Measurements from ENCODE around the gene TMEM203. TPM values are rescaled to one million over a fixed set of nuclear protein-coding genes. Genes with fewer than 3 reads are reported as not detected.

TMEM203 gene, protein sequence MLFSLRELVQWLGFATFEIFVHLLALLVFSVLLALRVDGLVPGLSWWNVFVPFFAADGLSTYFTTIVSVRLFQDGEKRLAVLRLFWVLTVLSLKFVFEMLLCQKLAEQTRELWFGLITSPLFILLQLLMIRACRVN
- 10 to 100 TPM; 25.0 to 43.9 TPM for total RNA-seq

DNA sequence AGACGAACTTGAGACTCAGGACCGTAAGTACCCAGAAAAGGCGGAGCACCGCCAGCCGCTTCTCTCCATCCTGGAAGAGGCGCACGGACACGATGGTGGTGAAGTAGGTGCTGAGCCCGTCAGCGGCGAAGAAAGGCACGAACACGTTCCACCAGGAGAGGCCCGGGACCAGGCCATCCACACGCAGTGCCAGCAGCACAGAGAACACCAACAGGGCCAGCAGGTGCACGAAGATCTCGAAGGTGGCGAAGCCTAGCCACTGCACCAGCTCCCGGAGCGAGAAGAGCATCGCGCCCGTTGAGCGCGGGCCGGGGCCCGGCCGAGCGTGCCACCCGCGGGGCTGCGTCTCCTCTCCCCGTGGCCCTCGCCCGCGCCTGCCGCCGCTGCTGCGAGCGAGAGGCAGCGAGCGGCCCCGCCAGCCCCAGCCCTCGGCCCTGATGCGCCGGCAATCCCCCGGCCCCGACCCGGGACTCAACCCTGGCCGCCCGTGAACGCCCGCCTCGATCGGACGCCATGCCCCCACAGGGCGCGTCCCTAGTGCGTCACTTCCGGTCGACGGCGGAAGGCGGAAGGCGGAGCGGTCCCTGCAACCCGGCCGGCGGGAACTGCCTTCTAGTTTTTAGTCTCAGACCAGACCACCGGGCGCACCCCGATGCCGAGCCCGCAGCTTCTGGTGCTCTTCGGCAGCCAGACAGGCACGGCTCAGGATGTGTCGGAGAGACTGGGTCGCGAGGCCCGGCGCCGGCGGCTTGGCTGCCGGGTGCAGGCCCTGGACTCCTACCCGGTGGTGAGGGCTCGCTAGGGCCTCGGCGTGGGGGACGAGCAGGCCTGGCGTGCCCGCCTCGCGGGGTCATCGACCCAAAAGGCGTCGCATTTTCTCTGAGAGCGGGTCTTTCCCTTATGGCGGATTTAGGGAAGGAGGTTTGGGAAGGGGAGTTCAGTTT is at the start of gene TMEM203, which contains the start of gene NDOR1:
TSS of gene TMEM203 (minus strand) at position 523 of the 944 bp plus-strand sequence. CDS start at position 289, 234 bp downstream.
TSS of gene NDOR1 (plus strand) at position 575 of the 944 bp plus-strand sequence. CDS start at position 653, 78 bp downstream.
- H3K4me3 Mint-ChIP-seq = peak within 1 kb of the TSS; percentile 95
- no peaks in the 10 kb centered on the region for H3K27me3 Mint-ChIP-seq
- H3K4me1 Mint-ChIP-seq (ENCODE audit: low read depth in 2 of 2) = peaks cover 38 to 41% of the 10 kb centered on the region in 2 donors
- H3K27ac Mint-ChIP-seq = peak within 1 kb of the TSS; percentile 90 to 93
- ATAC-seq (peak; percentile 67 to 72), DNase-seq (ENCODE audit: low spot score) (peak; percentile 95)
- H3K9me3 Mint-ChIP-seq = no peaks in the 10 kb centered on the region
- H3K36me3 Mint-ChIP-seq = peaks cover 14% of the 10 kb centered on the region

DNA sequence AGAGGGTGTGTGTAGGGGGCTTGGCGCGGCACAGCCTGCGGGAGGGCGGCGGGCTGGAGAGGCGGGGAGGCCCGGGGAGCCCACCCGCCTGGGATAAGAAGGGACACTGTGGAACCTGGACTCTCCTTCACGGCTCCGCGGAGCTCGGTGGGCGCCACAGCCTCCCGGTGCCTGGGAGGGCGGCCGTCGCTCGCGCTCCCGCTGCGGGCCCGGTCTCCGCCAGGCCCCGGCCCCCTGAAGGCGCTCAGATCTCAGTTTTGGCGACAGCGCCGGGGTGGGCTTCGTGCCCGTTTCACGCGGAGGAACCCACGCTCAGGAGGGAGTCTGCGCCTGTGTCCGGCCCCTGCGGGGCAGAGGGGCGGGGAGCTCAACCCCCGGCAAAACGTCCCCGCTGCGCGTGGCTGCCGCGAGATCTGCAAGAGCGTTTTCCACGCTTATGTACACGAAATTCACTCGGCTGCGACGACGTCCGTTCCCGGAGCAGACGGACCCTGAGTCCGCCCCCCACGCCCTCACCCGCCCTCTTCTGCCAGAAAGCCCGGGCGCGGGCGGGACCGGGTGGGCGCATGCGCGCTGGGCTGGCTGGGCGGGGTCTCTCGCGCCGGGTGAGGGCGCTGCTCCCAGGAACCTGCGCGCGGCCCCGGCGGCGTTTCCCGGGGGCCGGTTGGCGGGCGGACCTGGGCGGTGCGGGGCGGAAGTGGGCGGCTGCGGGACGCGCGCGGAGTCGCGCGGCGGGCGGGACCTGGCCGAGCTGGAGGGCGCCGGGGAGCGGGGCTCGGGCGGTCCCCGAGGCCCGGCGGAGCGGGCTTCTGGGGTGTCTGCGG is 49.4 kb upstream of the TMEM203 start, which contains the start of gene NELFB:
TSS of gene NELFB (plus strand) at position 704 of the 824 bp plus-strand sequence.
- peak within 1 kb of the TSS; percentile 83 for H3K4me3 Mint-ChIP-seq
- DNase-seq (ENCODE audit: low spot score) (peak; percentile 98), ATAC-seq (peak; percentile 91 to 97)
- H3K4me1 Mint-ChIP-seq (ENCODE audit: low read depth in 2 of 2) = peaks cover 5 to 10% of the 10 kb centered on the region in 2 donors
- no peaks in the 10 kb centered on the region for H3K27me3 Mint-ChIP-seq
- H3K9me3 Mint-ChIP-seq = no peaks in the 10 kb centered on the region
- H3K36me3 Mint-ChIP-seq = no peaks in the 10 kb centered on the region
- H3K27ac Mint-ChIP-seq = peak within 1 kb of the TSS; percentile 44 to 78

DNA sequence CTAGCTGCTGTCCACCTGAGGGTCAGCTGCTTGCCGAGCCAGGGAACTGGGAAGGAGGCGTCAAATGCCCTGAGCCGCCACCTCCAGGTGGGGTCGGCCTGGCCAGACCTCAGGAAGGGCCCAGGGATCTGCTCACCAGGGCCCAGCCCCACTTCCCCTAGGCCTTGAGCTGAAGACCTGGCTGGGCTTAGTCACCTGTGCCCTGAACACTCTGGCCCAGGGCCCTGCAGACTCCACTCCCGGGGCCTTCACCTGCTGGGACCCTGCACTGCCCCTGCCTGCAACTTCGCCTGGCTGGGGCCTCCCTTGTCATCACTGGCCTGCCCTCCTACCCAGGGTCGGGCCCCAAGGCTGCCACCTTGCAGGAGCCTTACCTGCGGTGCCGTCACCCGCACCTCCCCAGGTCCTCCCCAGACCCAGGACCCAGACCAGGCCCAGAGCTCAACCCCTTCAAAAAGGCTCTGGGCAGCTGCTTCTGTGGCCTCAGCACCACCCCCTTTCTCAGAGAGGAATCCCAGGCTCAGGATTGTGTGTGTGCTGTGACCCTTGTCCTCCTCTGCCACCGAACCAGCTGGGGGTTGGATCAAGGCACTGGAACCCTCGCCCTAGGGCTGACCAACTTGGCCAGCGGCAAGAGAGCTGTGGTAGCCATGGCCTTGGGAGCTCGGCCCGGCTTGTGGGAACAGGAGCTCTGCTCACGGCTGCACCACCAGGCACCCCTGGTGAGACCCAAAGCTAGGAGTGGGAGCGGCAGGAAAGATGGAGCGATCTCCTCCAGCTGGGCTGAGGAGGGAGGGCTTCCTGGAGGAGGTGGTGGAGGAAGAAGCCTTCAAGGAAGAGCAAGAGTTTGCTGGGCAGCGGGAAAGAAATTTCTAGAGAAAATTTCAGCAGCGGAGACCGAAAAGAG is 48.5 kb upstream of the TMEM203 start:
- peak overlapping the region; percentile 83 for H3K4me3 Mint-ChIP-seq
- ATAC-seq = no peak

DNA sequence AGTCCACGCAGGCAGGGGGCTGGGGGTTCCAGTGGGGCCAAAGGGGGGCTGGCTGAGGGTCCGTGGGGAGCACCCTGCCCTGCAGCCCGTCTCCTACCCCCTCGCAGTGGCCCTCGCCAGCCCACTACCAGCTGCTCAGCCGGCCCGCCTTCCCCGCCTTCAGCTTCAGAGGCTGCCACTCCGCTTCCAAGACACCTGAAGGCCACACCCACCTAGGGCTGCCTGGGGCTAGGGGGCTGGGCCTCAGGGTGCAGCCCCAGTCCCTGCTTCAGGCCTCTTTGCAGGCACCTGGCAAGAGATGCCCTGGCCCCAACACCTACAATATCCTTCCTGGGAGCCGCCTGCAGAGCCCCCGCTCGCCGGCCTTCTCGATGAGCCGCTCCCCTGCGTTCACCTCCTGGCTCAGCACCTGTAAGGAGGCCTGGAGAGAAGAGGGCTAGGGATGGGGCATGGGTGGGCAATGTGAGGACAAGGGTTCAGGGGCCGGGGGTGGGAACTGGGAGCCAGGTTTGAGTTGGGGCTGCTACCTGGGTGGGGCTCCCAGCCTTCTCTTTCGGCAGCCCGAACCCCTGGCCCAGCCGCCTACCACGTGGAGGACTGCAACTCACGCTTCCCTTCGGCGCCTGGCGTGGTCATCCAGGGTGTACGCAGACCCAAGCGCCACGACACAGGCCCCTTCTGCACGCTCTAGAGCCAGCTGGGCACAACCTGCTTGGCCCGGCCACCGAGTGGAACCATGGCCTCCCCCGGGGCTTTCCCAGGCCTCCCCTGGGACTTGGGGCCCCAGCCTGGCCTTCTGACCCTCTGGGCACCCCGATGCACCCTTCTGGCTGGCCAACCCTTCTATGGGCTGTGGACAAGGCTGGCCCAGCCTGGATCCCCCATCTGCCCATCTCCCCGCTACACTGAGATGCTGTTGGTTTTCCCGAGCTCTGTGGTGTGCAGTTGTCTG is 47.4 kb upstream of the TMEM203 start:
- no peak overlapping the region for H3K4me3 Mint-ChIP-seq
- no peak for DNase-seq (ENCODE audit: low spot score)
- ATAC-seq = no peak
- no peaks in the 10 kb centered on the region for H3K9me3 Mint-ChIP-seq
- H3K36me3 Mint-ChIP-seq = no peaks in the 10 kb centered on the region
- no peak overlapping the region for H3K27ac Mint-ChIP-seq
- no peaks in the 10 kb centered on the region for H3K27me3 Mint-ChIP-seq
- H3K4me1 Mint-ChIP-seq (ENCODE audit: low read depth in 2 of 2) = peaks cover 5 to 10% of the 10 kb centered on the region in 2 donors

More for the DNA sequence above, 48.5 kb upstream of the TMEM203 start:
- DNase-seq (ENCODE audit: low spot score) = no peak
- Mint-ChIP-seq H3K36me3 (no peaks in the 10 kb centered on the region), H3K27ac (peak overlapping the region; percentile 44 to 78), H3K9me3 (no peaks in the 10 kb centered on the region), H3K4me1 (ENCODE audit: low read depth in 2 of 2) (peaks cover 5 to 10% of the 10 kb centered on the region in 2 donors), H3K27me3 (no peaks in the 10 kb centered on the region)

DNA sequence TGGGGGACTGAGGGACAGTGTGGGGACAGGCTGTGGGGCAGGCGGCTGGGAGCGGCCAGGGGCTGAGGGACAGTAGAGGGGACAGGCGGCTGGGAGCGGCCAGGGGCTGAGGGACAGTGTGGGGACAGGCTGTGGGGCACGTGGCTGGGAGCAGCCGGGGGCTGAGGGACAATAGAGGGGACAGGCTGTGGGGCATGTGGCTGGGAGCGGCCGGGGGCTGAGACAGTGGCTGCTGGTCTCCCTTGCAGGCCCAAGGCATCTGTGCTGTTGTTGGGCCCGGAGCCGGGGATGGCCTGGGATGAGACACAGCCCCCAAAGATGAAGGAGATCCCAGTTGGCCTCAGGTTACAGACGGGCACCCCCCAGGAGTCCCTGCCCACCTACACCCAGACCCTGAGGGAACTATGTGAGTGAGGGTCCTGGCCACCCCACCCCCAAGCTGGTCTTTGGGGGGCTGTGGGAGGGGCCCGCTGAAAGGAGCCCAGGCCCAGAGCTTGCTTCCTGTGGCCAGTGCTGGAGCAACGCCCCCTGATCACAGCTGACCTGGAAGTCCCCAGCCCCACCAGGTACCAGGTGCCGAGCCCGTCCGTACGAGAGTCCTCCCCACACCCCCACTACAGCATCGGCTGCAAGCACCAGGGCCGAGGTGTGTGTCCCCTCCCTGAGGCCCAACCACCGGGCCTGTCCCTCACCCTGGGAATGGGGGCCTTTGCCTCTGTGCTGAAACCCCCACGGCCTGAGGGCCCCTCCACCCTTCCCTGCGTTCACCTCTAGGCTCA is 46.2 kb upstream of the TMEM203 start:
- ATAC-seq (no peak), DNase-seq (ENCODE audit: low spot score) (no peak)
- Mint-ChIP-seq H3K36me3 (no peaks in the 10 kb centered on the region), H3K27ac (no peak overlapping the region), H3K27me3 (no peaks in the 10 kb centered on the region), H3K4me3 (no peak overlapping the region), H3K4me1 (ENCODE audit: low read depth in 2 of 2) (peaks cover 5 to 10% of the 10 kb centered on the region in 2 donors), H3K9me3 (no peaks in the 10 kb centered on the region)

DNA sequence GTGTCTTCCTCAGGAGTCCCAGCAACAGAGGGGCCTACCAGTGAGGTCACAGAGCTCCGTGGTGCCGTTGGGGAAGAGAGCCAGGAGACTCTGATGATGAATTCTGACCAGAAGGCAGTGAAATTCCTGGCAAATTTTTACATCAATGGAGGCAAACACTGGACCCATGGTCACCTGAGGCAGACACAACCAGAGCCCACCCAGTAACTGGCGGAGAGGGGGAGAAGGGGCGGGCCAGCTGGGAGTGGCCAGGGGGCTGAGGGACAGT is 45.7 kb upstream of the TMEM203 start, which contains the start of gene STPG3:
TSS of gene STPG3 (plus strand) at position 93 of the 268 bp plus-strand sequence. CDS start at position 94, 1 bp downstream.
- Mint-ChIP-seq H3K9me3 (no peaks in the 10 kb centered on the region), H3K36me3 (no peaks in the 10 kb centered on the region), H3K4me3 (no peak within 1 kb of the TSS), H3K4me1 (ENCODE audit: low read depth in 2 of 2) (peaks cover 5% of the 10 kb centered on the region in 2 donors), H3K27me3 (no peaks in the 10 kb centered on the region), H3K27ac (no peak within 1 kb of the TSS)
- DNase-seq (ENCODE audit: low spot score) (no peak), ATAC-seq (no peak)

DNA sequence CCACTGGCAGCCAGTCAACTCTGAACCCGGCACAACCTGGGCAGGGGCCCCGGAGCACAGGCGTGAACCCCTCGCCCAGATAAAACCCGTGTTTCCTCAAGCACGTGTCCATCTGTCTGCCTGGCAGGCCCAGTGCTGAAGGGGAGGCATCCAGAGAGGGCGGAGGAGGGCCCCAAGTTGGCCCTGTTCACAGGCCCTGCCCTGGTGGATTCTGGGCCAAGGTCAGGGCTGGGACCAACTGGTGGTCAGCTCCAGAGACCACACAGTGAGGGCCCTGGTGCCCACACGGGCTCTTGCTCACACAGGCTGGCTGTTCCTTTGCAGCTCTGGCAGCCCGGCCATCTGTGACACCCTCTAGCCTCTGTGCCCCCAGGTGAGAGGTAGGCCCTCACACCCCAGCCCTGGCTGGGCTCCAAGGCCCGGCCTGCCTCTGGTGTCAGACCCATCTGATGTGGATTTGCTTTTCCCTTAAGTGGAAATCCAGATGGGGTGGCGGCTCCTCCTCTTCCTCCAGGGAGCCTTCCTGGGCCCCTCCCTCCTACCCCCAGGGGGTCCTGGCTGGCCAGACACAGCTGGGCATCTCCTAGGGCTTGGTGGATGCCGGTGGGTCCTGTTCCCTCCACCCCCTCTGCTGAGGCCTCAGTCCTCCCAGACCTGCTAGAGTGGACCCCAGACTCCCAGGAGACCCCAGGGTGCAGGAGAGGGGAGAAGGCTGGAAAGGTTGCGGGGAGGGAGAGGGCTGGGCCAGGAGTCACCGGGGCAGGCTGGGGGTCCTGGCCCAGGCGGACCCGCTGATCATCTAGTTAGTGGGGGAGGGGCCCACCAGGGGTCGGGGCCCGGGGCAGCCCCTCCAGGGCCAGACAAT is 45.1 kb upstream of the TMEM203 start:
- Mint-ChIP-seq H3K4me3 (no peak overlapping the region), H3K9me3 (no peaks in the 10 kb centered on the region), H3K27ac (no peak overlapping the region), H3K36me3 (no peaks in the 10 kb centered on the region), H3K27me3 (no peaks in the 10 kb centered on the region), H3K4me1 (ENCODE audit: low read depth in 2 of 2) (peaks cover 4 to 5% of the 10 kb centered on the region in 2 donors)
- ATAC-seq (no peak), DNase-seq (ENCODE audit: low spot score) (no peak)

DNA sequence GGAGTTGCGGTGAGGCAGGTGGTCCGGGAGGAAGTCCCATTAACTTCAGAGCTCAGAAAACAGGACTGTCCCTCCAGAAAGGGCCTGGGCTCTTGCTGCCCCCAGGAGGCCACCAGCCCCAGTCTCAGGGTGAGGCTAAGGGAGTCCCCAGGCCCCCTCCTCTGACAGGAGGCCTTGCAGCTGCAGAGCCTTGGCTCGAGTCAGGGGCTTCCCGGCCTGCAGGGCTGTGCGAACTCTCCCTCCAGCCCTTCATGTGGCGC is 42.4 kb upstream of the TMEM203 start:
- Mint-ChIP-seq H3K4me3 (no peak overlapping the region), H3K27me3 (no peaks in the 10 kb centered on the region), H3K9me3 (no peaks in the 10 kb centered on the region), H3K27ac (no peak overlapping the region), H3K36me3 (no peaks in the 10 kb centered on the region), H3K4me1 (ENCODE audit: low read depth in 2 of 2) (peaks cover 5 to 6% of the 10 kb centered on the region in 2 donors)
- ATAC-seq = no peak
- DNase-seq (ENCODE audit: low spot score) = no peak

DNA sequence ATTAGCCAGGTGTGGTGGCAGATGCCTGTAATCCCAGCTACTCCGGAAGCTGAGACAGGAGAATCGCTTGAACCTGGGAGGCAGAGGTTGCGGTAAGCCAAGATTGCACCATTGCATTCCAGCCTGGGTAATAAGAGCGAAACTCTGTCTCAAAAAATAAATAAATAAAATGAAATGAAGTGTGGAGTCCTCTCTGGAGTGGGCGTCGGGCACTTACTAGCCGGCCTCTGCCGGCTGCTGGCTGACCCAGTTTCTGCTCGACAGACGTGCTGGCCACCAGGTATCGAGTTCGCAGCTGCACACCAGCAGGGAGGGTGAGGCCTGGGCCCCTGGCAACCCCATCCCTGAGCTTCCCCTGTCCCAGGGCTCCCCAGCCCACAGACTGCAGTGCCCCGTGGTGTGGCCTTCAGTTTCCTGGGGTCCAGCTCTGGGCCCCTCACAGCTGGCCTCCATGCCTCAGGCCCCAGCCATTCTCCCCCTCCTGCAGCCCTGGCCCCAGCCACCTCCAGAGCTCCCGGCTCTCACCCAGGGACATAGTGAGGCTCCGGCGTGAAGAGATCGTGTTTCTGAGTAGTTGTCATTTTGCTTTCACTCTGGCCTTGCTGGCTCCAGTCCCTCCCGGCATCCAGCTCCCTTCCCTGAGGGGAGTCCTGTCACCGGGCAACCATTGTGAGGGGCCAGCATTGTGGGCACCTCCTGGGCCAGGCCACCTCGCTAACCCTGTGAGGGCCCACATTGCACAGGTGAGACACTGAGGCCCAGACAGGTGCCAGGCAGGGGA is 41.9 kb upstream of the TMEM203 start:
- Mint-ChIP-seq H3K9me3 (no peaks in the 10 kb centered on the region), H3K27ac (peak overlapping the region in 1 of 2 donors; percentile 43), H3K4me1 (ENCODE audit: low read depth in 2 of 2) (peaks cover 7 to 11% of the 10 kb centered on the region in 2 donors), H3K27me3 (no peaks in the 10 kb centered on the region), H3K4me3 (no peak overlapping the region), H3K36me3 (peaks cover 3% of the 10 kb centered on the region)
- DNase-seq (ENCODE audit: low spot score) (no peak), ATAC-seq (peak in 1 of 2 donors; percentile 0)

Data from natural killer cell treated with Interleukin-12 subunit alpha and Interleukin-12 subunit beta and Interleukin-15 and Interleukin-18, amount 100 ng/mL, for 72 hours (primary cell).